HL-60 (cell line): ENCODE results near the gene FSIP1.

Source experiments
- DNase-seq, 2 experiments: peaks; one replicate each; pipeline ENCODE4 v3.0.0-alpha.2; 2010 to 2020; ENCODE audit warnings: low read depth in 1 of 2, low spot score in 1 of 2
- H3K27ac ChIP-seq: fragments of 250-450 bp; sonication (Bioruptor Pico); replicated peaks from 2 replicates; pipeline ENCODE4 v1.5.1; 2020; ENCODE audit warnings: mild to moderate bottlenecking, moderate library complexity
- H3K27me3 ChIP-seq: fragments of 250-450 bp; sonication (Bioruptor Pico); 2 replicates; pipeline ENCODE4 v1.5.1; 2021; ENCODE audit warnings: mild to moderate bottlenecking, moderate library complexity; ENCODE audit not compliant: insufficient read depth, poor library complexity, severe bottlenecking
- H3K4me3 ChIP-seq: replicated peaks from 2 replicates; pipeline ENCODE4 v1.5.1; 2011; ENCODE audit warnings: mild to moderate bottlenecking, control low read depth, low read length; ENCODE audit not compliant: insufficient read depth
- GABPA ChIP-seq: IDR thresholded peaks from 2 replicates; pipeline ENCODE4 v1.6.1; 2012; ENCODE audit warnings: low read depth
- POLR2AphosphoS5 ChIP-seq: IDR thresholded peaks from 2 replicates; pipeline ENCODE4 v1.6.1; 2012; ENCODE audit warnings: low read depth
- REST ChIP-seq: IDR thresholded peaks from 2 replicates; pipeline ENCODE4 v1.6.1; 2012; ENCODE audit warnings: low read depth; ENCODE audit not compliant: insufficient replicate concordance
- SPI1 ChIP-seq: IDR thresholded peaks from 2 replicates; pipeline ENCODE4 v1.6.1; 2012; ENCODE audit warnings: low read depth, mild to moderate bottlenecking, borderline replicate concordance
- TF ChIP-seq, protein P1 (sequence below): IDR thresholded peaks from one replicate; pipeline ENCODE4 v1.5.1; 2011; ENCODE audit warnings: low read length, control low read depth, inconsistent platforms; ENCODE audit not compliant: insufficient read depth

FSIP1 gene

DNA sequence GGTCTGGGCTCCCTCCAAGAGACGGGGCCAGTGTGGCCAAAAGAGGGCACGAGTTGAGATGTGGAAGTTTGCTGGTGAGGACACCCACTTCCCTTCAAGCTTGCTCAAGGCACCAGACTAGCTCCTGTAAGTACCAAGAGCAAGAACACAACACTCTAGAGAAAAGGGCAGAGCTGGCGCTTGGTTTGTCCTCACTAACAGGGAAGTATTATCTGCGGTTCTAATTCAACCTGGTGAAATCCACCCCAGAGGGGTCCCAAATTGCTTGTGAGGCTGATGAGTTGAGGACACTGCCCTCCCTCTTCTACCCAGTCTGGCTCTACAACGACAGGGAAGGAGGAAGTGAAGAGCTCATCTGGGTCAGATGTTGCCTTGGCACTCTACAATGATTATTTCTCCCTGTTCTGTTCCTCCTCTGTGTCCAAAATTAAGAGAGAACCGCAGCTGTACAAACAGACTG is 16.9 kb upstream of the FSIP1 start:
- Histone ChIP-seq H3K4me3 (no peak overlapping the region), H3K27me3 (no peaks in the 10 kb centered on the region), H3K27ac (peak overlapping the region; percentile 45)
- TF ChIP-seq POLR2AphosphoS5, result no peak
- TF ChIP-seq SPI1, result peak; percentile 67
- peak in 1 of 2 experiments; percentile 77 for DNase-seq

GRCh38 chr15:39798382-39798781 is 15.7 kb upstream of the FSIP1 start:
- TF ChIP-seq GABPA, result no peak
- no peak for TF ChIP-seq SPI1
- Histone ChIP-seq H3K27me3 (no peaks in the 10 kb centered on the region), H3K4me3 (no peak overlapping the region), H3K27ac (no peak overlapping the region)
- DNase-seq, result no peak

DNA sequence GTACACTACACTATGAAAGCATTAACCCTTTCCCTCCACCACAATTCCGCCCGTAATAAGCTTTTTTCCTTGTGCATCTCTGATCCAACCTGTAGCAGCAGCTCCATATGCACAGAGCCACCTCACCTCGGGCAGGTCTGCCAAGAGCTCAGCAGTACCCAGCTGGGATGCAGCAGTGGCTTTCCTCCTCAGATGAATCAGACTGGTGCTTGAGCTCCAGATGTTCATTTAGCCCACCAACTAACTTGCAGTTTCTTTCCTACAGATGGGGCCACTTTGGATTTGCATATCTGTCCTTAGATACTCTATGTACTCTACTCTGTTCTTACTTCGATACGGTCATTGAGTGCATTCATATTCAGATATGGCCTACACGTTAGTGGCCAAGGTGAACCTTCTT is 14.8 kb upstream of the FSIP1 start:
- H3K27ac ChIP-seq, result no peak overlapping the region
- no peak for DNase-seq
- H3K27me3 ChIP-seq, result no peaks in the 10 kb centered on the region
- TF ChIP-seq, protein P1, sequence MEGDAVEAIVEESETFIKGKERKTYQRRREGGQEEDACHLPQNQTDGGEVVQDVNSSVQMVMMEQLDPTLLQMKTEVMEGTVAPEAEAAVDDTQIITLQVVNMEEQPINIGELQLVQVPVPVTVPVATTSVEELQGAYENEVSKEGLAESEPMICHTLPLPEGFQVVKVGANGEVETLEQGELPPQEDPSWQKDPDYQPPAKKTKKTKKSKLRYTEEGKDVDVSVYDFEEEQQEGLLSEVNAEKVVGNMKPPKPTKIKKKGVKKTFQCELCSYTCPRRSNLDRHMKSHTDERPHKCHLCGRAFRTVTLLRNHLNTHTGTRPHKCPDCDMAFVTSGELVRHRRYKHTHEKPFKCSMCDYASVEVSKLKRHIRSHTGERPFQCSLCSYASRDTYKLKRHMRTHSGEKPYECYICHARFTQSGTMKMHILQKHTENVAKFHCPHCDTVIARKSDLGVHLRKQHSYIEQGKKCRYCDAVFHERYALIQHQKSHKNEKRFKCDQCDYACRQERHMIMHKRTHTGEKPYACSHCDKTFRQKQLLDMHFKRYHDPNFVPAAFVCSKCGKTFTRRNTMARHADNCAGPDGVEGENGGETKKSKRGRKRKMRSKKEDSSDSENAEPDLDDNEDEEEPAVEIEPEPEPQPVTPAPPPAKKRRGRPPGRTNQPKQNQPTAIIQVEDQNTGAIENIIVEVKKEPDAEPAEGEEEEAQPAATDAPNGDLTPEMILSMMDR, result no peak
- TF ChIP-seq POLR2AphosphoS5, result no peak
- TF ChIP-seq SPI1, result no peak
- TF ChIP-seq GABPA, result no peak
- TF ChIP-seq REST, result no peak
- no peak overlapping the region for H3K4me3 ChIP-seq

DNA sequence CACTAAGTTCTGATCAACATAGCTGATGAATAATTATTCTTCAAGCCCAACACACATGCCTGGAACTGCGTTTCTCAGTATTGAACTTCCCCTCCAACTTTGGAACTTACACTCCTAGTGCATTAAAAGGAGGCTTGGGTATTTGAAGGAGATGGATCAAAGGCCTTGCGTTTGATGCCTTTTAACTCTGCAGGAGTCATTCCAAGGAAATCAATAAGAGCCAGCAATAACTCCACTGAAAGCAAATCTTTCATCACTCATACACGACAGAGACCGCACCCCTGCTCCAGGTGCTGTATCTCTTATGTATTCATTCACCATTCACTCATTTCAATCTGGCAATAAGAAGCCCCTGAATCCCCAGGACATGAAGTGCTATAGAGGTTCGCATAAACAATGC is 14.0 kb upstream of the FSIP1 start:
- no peak for DNase-seq
- no peak overlapping the region for H3K4me3 ChIP-seq
- no peaks in the 10 kb centered on the region for H3K27me3 ChIP-seq
- H3K27ac ChIP-seq, result no peak overlapping the region
- no peak for TF ChIP-seq REST
- TF ChIP-seq GABPA, result no peak
- no peak for TF ChIP-seq POLR2AphosphoS5
- no peak for TF ChIP-seq SPI1
- TF ChIP-seq, protein P1, result no peak

GRCh38 chr15:39795486-39795885 is 12.8 kb upstream of the FSIP1 start:
- H3K4me3 ChIP-seq, result no peak overlapping the region
- H3K27ac ChIP-seq, result no peak overlapping the region
- no peak for TF ChIP-seq GABPA
- no peak for TF ChIP-seq POLR2AphosphoS5
- TF ChIP-seq REST, result no peak
- TF ChIP-seq, protein P1, result no peak
- TF ChIP-seq SPI1, result no peak
- no peak for DNase-seq
- no peaks in the 10 kb centered on the region for H3K27me3 ChIP-seq
